Hematopoietic multipotent progenitor cell treated with erythropoietin and hydrocortisone succinate and interleukin-3 and kit ligand, for 8 days (in vitro differentiated cells): ENCODE measurements around the gene CGB7.

Experiments
- DNase-seq: peaks from one replicate; pipeline ENCODE4 v3.0.0-alpha.2; 2015

The CGB7 gene

GRCh38 chr19:49014870-49015255 is 42.7 kb downstream of the CGB7 start:
- no peak for DNase-seq

- DNase-seq = no peak
Measured at GRCh38 chr19:49014123-49014869, 43.3 kb downstream of the CGB7 start.

- DNase-seq = no peak
Measured at GRCh38 chr19:49011194-49011593, 46.4 kb downstream of the CGB7 start.

GRCh38 chr19:49010453-49010852 is 47.1 kb downstream of the CGB7 start:
- no peak for DNase-seq

- no peak for DNase-seq
Measured at GRCh38 chr19:49009828-49010227, 47.7 kb downstream of the CGB7 start.

- no peak for DNase-seq
Measured at GRCh38 chr19:49006905-49007304, 50.6 kb downstream of the CGB7 start.

- no peak for DNase-seq
Measured at GRCh38 chr19:49004964-49005614, 52.5 kb downstream of the CGB7 start.
